GM12872 (cell line): ENCODE data around the gene SMAD9.

Source experiments
- TF ChIP-seq, protein P1 (sequence below): IDR thresholded peaks from 3 replicates; pipeline ENCODE4 v1.5.1; 2011; ENCODE audit warnings: low read depth, mild to moderate bottlenecking, low read length, moderate library complexity; ENCODE audit not compliant: insufficient read depth

Gene SMAD9

DNA sequence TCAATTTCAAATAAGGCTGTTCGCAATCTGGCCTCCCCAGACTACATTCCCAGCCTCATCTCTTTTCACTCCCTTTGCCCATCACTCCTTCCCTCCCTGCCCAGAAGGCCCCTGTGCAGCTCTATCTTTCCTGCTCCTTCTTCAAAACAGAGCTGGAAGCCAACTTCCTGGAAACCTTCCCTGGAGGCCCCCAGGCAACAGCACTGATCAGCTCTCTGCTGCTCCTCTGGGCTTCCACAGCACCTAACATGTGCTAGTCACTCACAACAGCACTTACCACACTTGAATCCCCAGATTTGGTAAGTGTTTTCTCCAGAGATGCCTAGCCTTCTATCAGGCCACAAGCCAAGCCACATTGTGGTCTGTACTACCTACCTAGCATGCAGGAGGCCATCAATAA lies 9.5 kb downstream of the SMAD9 start:
- TF ChIP-seq, protein P1, sequence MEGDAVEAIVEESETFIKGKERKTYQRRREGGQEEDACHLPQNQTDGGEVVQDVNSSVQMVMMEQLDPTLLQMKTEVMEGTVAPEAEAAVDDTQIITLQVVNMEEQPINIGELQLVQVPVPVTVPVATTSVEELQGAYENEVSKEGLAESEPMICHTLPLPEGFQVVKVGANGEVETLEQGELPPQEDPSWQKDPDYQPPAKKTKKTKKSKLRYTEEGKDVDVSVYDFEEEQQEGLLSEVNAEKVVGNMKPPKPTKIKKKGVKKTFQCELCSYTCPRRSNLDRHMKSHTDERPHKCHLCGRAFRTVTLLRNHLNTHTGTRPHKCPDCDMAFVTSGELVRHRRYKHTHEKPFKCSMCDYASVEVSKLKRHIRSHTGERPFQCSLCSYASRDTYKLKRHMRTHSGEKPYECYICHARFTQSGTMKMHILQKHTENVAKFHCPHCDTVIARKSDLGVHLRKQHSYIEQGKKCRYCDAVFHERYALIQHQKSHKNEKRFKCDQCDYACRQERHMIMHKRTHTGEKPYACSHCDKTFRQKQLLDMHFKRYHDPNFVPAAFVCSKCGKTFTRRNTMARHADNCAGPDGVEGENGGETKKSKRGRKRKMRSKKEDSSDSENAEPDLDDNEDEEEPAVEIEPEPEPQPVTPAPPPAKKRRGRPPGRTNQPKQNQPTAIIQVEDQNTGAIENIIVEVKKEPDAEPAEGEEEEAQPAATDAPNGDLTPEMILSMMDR = no peak

DNA sequence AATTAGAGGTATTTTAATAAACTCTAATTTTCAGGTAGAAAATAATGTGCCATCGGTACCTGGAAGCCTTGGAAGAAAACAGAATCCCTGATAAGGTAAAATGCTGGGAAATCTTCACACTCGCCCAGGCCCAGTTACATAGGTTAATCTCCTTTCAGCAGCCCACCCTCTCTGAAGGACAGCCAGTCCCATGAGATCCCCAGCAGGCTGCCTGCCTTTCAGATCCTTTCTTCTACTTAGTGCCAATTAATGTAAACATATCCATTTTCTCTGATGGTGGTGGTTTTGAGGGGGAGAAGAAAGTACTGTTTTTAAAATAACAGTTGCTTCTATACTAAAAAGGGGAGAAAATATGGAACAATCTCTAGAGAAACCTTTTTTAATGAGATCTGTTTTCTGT lies 12.2 kb downstream of the SMAD9 start:
- TF ChIP-seq, protein P1 = no peak

DNA sequence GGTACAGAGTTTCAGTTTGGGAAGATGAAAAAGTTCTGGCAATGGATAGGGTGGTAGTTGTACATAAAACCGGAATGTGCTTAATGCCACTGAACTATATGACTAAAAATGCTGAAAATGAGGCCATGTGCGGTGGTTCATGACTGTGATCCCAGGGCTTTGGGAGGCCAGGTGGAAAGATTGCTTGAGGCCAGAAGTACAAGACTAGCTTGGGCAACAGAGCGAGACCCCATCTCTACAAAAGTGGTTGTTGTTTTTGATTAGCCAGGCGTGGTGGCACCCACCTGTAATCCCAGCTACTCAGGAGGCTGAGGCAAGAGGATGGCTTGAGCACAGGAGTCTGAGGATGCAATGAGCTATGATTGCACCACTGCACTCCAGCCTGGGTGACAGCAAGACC lies 12.8 kb downstream of the SMAD9 start:
- TF ChIP-seq, protein P1 = no peak

DNA sequence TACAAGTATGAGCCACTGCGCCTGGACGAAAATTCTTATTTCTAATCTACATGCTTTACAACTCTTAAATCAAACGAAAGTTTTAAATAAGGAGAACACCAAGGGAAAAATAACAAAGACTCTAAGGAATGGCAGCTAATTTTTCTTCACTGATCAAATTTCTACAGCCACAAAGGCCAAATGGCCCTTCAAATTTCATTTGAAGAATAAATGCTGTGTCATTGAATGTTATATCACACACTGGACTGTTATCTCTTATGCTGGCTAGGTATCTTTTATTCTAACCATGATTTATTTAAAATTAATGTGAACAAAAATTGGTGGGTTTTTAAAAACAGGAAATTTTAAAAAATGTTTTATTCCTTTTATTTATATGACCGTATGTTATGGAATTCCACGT lies 14.1 kb downstream of the SMAD9 start:
- TF ChIP-seq, protein P1 = no peak

DNA sequence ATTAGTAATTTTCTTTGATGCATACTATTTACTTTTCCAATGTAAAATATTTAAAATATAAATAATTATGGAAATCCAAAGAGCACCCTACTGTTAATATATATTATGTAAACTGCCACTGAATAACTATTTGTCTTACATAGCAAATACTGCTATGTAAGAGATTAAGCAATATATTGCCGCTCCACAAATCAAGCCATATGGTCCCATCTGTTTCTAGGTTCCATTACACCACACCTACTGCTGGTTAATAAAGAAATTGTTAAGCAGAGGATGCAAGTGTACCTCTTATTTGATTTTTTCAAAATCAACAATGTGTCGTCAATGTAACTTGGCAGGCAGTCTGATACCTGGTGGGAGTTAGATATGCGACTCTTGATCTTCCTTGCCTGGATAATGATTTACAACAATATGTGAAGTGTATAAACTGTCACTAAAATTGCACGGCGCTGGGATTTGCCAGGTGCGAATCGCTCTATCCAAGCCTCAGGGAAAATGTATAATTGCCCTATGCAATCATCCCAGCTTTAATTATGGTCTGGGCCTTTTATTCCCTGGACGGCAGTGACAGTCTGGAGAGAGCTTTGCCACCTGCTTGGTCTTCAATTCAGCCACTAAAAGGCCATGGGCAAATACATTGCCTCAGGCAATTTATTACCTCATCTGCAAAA lies 16.0 kb downstream of the SMAD9 start:
- TF ChIP-seq, protein P1 = no peak

DNA sequence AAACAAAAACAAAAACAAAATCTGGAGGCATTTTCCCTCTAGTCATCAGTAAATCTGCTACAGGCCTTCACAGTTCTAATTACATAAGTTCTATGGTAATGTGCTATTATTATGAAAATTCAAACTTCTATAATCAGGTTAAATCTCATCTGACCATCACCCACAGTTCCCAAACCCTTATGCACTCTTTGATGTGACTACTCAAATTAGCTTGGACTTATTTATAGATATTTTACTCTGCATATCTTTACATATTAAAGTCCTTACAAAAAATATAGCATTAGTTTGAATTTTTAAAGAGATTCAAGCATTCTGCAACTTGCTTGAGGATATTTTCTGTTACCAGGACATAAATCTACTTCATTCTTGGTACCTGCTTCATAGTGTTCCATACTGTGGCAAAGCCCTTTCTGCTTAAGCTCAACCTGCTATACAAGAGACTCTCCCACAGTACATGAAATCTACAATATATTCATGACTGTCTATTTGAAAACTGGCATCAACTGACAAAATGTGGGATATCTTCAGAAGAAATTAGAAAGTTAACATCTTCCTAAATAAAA lies 22.9 kb downstream of the SMAD9 start:
- TF ChIP-seq, protein P1 = no peak

DNA sequence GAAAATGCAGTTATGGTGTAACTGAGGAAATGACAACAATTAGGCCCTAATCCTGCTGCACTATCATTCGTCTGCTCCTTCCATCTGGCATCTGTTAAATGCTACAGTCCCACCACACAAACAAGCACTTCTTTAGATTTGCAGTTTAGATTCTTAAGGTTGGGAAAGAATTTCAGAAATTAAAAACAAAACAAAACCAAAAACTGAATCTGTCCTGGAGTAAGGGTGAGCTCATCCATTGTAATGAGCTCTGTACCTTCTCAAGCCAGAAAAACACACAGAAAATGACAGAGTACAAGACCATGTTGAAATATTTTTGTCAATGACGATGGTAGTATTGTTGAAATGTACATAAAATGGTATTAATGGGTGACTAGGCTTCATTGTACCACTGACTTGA lies 28.3 kb downstream of the SMAD9 start:
- TF ChIP-seq, protein P1 = no peak
